Inflammatory macrophage (primary cell): ENCODE data around the gene EIF4E.
"Not testable (repeated sequence)": the region's sequence is repeated elsewhere in the genome, so short reads cannot be mapped to it uniquely, and the experiment has no call there.

Source experiments
- DNase-seq, 2 donors: peaks; one replicate each; pipeline ENCODE4 v3.0.0-alpha.2; 2020 to 2022

Gene EIF4E

GRCh38 chr4:98930311-98930865 lies 1.5 kb upstream of the EIF4E start:
- DNase-seq = peak; percentile 48 to 61

- peak; percentile 95 to 98 for DNase-seq
These were observed 671 bp upstream of the EIF4E start for GRCh38 chr4:98929341-98930267.

GRCh38 chr4:98928131-98928504 lies 815 bp downstream of the EIF4E start:
- DNase-seq = peak; percentile 59 to 70

- not testable (repeated sequence) for DNase-seq
These were observed 2.7 kb downstream of the EIF4E start for GRCh38 chr4:98926257-98926656.

- no peak for DNase-seq
These were observed 7.6 kb downstream of the EIF4E start for GRCh38 chr4:98921292-98921691.

GRCh38 chr4:98919996-98920395 lies 8.9 kb downstream of the EIF4E start:
- no peak for DNase-seq

GRCh38 chr4:98910728-98911127 lies 18.2 kb downstream of the EIF4E start:
- not testable (repeated sequence) for DNase-seq

GRCh38 chr4:98909646-98910401 lies 19.1 kb downstream of the EIF4E start:
- no peak for DNase-seq

GRCh38 chr4:98908703-98909262 lies 20.1 kb downstream of the EIF4E start:
- no peak for DNase-seq

- DNase-seq = no peak
These were observed 20.8 kb downstream of the EIF4E start for GRCh38 chr4:98908182-98908581.

GRCh38 chr4:98905839-98906238 lies 23.1 kb downstream of the EIF4E start:
- no peak for DNase-seq

GRCh38 chr4:98905297-98905696 lies 23.6 kb downstream of the EIF4E start:
- no peak for DNase-seq

- DNase-seq = no peak
These were observed 25.0 kb downstream of the EIF4E start for GRCh38 chr4:98903963-98904362.

- no peak for DNase-seq
These were observed 25.4 kb downstream of the EIF4E start for GRCh38 chr4:98903561-98903960.

- no peak for DNase-seq
These were observed 29.7 kb downstream of the EIF4E start for GRCh38 chr4:98899277-98899676.

GRCh38 chr4:98891478-98892337 lies 37.2 kb downstream of the EIF4E start:
- no peak for DNase-seq

- no peak for DNase-seq
These were observed 38.1 kb downstream of the EIF4E start for GRCh38 chr4:98890702-98891455.

- no peak for DNase-seq
These were observed 41.8 kb downstream of the EIF4E start for GRCh38 chr4:98887145-98887544.

- not testable (repeated sequence) for DNase-seq
These were observed 42.6 kb downstream of the EIF4E start for GRCh38 chr4:98886382-98886781.

GRCh38 chr4:98880884-98881283 lies 48.0 kb downstream of the EIF4E start:
- not testable (repeated sequence) for DNase-seq

GRCh38 chr4:98879515-98879914 lies 49.4 kb downstream of the EIF4E start:
- no peak for DNase-seq
